GM21381 (cell line): Measurements from ENCODE around the gene ABL1.
"Not testable (repeated sequence)": the region's sequence is repeated elsewhere in the genome, so short reads cannot be mapped to it uniquely, and the experiment has no call there.

Experiments used
- ATAC-seq: cut with Tn5 transposase; IDR thresholded peaks from one replicate; pipeline ENCODE4 v1.9.1; 2021; ENCODE audit warnings: mild to moderate bottlenecking, moderate library complexity; ENCODE audit not compliant: unreplicated experiment

The ABL1 gene

DNA sequence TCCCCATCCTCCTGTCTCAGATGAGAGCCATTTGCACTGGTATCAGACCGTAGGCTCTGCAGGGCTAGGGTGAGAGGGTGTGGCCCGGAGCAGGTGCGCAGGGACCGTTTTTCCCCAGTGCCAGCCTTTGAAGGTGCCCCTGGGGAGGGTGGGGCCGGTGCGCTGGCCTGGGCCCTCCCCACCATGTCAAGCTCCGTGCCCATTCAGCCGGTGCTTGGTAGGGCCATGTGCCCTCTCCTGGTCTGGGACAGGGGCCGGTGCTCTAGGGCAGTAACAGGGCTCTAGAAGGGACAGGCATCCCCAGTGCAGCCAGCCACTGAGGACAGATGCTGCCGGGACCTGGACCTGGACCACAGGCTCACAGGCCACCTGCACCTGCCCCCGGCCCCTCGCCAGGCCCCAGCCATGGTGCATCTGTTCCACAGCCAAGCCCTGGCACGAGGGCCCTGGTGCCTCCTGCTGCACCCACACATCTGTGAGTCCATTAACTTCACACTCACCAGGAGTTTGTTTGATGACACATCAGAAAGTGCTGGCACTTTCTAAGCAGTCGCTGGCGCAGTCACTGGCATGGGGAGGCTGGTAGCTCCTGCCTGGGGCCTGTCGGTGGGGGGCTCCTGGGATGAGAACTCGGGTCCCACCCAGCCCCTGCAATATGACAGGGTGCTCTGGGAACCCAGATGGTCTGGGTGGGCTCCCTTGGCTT lies 66.6 kb downstream of the ABL1 start:
- no peak for ATAC-seq

- ATAC-seq = no peak
These were observed 67.4 kb downstream of the ABL1 start for GRCh38 chr9:130902204-130903185.

DNA sequence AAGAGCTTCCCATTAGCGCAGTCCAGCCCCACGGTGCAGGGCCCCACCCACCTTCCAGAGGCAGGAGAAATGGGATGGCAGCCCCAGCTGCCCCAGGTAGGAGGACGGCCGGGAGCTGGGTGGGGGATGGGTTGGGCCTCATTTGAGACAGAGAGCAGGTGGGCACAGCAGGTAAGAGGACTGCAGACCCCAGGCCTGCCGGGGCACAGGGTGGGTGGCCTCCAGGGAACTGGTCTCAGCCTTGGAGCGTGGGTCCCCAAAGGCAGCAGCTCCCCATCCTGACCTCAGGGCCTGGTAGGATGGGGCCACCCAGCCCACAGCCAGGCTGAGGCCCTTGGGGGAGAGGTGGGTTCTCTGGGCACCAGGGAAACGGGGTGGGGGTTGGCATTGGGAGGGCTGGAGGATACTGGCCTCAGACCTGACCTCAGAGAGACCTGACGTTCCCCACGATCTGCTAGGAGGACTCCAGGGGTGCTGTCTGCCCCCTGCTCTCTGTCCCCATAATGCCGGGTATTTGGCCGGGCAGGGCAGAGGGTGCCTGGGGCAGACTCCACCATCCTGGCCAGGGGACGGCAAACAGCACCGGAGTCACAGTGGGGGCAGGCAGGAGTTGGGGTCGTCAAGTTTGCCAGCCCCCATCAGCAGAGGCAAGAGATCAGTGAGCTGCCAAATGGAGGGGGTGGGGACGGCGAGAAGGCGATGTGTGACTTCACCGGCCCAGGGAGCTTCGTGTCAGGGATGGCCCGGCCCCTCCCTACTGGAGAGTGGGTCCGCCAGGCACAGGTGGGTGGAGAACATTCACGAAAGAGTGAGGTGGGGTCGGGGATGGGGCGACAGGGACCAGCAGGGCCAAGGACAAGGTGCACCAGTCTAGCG lies 68.4 kb downstream of the ABL1 start:
- ATAC-seq = no peak

GRCh38 chr9:130904070-130905044 lies 69.3 kb downstream of the ABL1 start:
- no peak for ATAC-seq

DNA sequence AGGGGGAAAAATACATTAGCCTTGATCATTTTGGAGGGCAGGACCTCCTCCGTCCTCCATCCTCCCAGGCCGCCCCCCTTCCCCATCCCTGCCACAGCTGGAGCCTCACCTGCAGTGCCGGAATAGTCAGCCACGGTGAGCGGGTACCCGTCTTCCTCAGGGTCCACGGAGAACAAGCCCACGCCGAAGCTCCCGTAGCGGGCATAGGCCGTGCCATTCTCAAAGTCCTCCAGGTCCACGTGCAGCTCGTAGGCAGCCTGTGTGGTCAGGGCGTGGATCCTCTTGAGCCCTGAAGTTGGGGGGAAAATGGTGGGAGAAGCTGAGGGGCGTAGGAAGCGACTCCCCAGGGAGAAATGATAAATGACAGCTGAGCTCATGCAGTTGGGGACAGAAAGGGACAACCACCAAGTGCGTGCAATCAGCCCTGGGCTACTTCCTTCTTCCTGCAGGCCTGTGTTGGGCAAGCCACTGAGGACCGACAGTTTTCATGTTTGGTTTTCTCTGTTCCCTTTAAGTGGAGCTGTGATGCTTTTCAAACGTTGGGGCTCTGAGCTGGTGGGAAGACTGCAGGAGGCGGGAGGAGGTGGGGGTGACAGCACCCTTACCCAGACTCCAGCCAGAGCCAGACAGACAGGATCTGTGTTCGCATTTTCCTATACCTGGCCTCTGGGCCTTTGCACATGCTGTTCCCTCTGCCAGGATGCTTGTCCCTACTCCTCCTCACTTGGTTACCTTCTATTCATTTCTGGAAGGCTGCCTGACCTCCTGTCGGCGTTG lies 70.3 kb downstream of the ABL1 start:
- ATAC-seq = no peak

DNA sequence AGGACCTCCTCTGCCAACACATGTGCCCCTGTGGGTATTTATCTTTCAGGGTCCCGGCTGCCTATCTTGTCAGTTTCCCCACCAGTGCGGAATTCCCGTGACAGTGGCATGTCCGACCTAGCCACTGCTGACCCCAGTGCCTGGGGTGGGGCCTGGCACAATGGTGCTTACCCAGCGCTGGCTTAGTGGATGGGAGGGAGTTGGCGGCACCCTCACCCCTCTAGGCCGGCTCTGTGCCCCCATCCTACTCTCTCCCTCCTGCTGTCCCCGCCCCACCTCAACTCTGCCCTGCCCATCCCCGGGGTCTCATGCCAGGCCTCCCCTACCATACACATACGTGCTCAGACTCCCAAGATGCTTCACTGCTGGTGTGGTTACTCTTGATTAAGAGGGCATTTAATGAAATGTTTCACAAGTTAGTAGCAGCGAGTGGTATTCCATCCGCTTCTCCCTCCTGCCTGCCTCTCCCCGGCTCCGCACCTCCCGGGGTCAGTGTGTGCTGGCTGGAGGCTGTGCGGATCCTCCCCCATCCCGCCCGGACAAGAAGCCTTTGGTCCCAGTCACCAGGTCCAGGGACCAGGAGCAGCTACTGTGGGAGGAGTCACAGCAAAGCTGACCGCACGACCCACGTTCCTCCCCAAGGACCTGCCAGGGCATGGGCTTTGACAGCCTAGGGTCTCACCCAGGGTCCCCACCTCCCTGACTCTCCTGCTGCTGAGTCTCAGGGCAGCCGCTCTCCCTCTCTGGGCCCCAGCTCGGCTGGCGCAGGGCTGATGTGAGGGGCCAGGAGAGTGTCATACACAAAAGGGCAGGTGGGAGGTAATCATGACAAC lies 71.1 kb downstream of the ABL1 start:
- ATAC-seq = no peak

GRCh38 chr9:130906735-130907416 lies 71.8 kb downstream of the ABL1 start:
- ATAC-seq = no peak

GRCh38 chr9:130908146-130908877 lies 73.3 kb downstream of the ABL1 start:
- ATAC-seq = no peak

- ATAC-seq = no peak
These were observed 73.9 kb downstream of the ABL1 start for GRCh38 chr9:130908878-130909355.

- ATAC-seq = not testable (repeated sequence)
These were observed 75.0 kb downstream of the ABL1 start for GRCh38 chr9:130910041-130910440.

DNA sequence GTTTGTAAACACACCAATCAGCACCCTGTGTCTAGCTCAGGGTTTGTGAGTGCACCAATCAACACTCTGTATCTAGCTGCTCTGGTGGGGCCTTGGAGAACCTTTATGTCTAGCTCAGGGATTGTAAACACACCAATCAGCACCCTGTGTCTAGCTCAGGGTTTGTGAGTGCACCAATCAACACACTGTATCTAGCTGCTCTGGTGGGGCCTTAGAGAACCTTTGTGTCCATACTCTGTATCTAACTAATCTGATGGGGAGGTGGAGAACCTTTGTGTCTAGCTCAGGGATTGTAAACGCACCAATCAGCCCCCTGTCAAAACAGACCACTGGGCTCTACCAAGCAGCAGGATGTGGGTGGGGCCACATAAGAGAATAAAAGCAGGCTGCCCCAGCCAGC lies 75.6 kb downstream of the ABL1 start:
- not testable (repeated sequence) for ATAC-seq

DNA sequence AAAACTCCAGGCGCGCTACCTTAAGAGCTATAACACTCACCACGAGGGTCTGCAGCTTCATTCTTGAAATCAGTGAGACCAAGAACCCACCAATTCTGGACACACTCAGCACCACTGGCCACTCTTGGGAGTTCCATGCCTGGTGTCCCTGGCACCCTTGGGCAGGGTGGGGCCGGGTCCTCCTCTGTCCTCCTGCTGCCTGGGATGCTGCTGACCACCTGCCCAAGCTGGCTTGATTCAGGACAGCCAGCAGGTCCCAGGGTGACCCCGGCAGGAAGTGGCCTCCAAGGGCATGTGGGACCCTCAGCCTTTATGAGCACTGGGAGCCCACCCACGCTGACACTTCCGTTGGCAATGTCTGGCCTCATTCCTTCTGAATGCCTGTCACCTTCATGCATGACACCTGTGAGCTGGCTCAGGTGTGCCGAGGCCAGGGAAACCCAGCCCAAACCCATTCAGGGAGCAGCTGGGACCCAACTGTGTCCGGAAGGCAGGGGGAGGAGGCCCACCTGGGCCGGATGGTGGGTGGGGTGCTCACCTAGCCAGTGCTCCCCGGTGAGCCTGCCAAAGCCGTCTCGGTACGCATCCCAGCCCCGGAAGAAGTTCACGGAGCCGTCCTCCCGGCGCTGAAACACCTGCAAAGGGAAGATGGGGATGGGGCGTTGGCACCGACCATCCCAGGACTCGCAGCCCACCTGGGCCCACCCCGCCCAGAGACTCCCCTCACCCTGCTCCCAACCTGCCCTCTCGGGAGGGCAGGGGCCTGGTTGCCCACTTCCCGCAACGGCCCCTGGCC lies 76.4 kb downstream of the ABL1 start:
- ATAC-seq = no peak

DNA sequence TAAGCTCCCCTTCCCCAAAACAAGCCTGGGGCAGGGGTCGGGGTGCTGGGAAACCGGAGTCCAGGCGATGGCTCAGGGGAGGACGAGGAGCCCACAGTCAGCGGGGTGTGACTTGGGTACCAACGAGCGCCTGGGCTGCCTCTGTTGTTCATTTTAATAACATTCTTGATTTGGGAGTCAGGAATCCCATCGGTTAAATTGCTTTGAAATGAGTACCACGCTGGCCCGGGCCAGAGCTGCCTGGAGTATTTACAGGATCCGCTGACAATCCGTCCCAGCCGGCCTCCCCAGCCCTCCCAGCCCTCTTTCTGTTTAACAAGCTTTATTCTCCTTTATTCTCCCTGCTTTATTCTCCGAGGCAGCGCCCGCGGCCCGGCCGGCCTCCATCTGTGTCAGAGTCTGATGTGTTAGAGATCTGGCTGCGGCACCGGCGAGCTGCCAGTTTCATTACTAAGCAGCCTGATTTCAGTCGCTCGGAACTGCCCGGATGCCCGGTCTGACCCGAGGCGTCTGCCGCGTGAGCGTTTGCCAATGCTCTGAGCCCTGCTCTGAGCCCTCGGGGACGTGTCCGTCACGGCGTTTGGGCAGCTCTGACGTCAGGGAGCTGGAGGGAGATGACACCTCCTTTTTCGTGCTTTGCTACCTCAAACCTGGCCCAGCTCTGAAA lies 78.0 kb downstream of the ABL1 start:
- ATAC-seq = no peak

DNA sequence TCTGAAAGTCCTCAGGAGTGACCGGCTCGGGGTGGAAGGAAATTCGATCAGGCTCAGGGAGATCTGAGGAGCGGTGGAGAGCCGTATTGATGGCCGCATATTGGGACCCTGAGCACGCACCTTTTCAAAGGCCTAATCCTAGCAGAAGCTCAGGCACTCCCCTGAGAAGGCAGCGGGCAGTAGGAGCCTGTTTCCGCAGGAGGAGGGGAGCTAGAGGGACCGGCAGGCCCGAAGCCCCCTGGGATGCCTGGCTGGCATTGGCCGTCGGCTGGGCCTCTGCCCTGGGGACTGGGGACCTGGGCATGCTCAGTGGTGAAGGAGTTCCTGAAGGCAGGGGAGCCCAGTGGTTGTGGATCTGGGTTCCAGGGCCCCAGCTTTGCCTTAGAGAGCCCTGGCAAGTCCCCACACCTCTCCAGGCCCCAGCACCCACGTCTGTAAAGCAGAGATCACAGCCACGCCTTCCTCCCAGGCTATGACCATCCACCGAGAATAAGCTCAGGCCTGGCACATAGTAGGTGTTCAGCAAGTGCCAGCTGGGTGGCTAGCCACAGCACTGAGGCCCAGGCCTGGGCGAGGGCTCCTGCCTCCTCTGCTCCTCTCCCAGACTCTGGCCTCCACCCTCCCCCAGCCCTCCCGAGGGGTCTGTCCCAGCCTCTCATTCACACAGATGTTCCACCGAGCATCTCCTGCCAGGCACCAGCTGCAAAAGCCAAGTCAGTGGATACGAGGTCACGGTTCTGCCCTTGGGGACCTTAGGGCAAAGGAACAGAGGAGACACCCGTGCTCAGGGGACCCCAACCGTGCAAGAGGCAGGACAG lies 78.8 kb downstream of the ABL1 start:
- no peak for ATAC-seq
